Tibial nerve (tissue), 4 donors: ENCODE data around the gene TPGS2.

ENCODE experiments used
- CTCF ChIP-seq, 5 experiments: fragments of 200-600 bp in 3 of 5; fragments of 450-650 bp in 2 of 5; sonication (generic) in 3 of 5; IDR thresholded peaks; one replicate each; pipeline ENCODE4 v1.5.1; 2016 to 2019; ENCODE audit warnings: antibody characterized with exemption in 5 of 5, mild to moderate bottlenecking in 3 of 5, moderate library complexity in 2 of 5
- EP300 ChIP-seq, 2 donors: sonication (generic); formaldehyde crosslinking; IDR thresholded peaks; one replicate each; pipeline ENCODE4 v1.6.1; 2017; ENCODE audit warnings: antibody characterized with exemption in 2 of 2, mild to moderate bottlenecking in 1 of 2
- POLR2A ChIP-seq, 2 donors: fragments of 450-650 bp; IDR thresholded peaks; one replicate each; pipeline ENCODE4 v1.6.1; 2017; ENCODE audit warnings: antibody characterized with exemption in 2 of 2, mild to moderate bottlenecking in 2 of 2, moderate library complexity in 2 of 2

DNA sequence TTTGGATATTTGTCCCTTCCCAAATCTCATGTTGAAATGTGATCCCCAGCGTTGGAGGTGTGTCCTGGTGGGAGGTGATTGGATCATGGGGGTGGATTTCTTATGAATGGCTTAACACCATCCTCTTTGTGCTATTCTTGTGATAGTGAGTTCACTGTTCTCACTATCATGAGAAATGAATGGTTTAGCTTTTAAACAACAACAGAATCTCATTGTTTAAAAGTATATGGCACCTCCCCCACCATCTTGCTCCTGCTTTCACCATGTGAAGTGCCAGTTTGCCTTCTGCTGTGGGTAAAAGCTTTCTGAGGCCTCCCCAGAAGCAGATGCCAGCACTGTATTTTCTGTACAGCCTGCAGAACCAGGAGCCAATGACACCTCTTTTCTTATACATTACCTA lies 38.3 kb upstream of the TPGS2 start:
- TF ChIP-seq CTCF (IDR thresholded peaks at IDR 0.05): no peak
- TF ChIP-seq POLR2A (IDR thresholded peaks at IDR 0.05): no peak
- TF ChIP-seq EP300 (IDR thresholded peaks at IDR 0.05): no peak
